IMR-90 (cell line): Measurements from ENCODE around the gene LBHD2. TPM values are rescaled to one million over a fixed set of nuclear protein-coding genes. Genes with fewer than 3 reads are reported as not detected.

Experiments
- ATAC-seq: fragments of 200-7000 bp; cut with Tn5 transposase; 2 replicates; pipeline ENCODE4 v1.9.1; 2020; ENCODE audit warnings: low read depth, mild to moderate bottlenecking, moderate library complexity
- BruUV-seq: library from RNA; stranded (reverse); fragments of 400-500 nt; replicated peaks from 2 replicates; lab custom pipeline; 2021; lab: Mats Ljungman, UMichigan
- CTCF ChIA-PET: fragments of 300-600 bp; formaldehyde crosslinking; extraction: SDS; loops from one replicate; lab custom pipeline; 2021; ENCODE audit warnings: antibody characterized with exemption; lab: Yijun Ruan, JAX
- POLR2A ChIA-PET: fragments of 300-600 bp; sonication (Branson Sonifier 250); formaldehyde crosslinking; loops from one replicate; lab custom pipeline; 2022; ENCODE audit warnings: antibody characterized with exemption; ENCODE audit not compliant: unreplicated experiment; lab: Charles Lee
- DNase-seq: peaks from one replicate; pipeline ENCODE4 v3.0.0; 2013
- H2AFZ ChIP-seq: replicated peaks from 2 replicates; pipeline ENCODE3; 2013; ENCODE audit warnings: low read length, mild to moderate bottlenecking; ENCODE audit not compliant: poor library complexity
- H2AK5ac ChIP-seq: 2 replicates; pipeline ENCODE4 v1.6.1; 2013; ENCODE audit warnings: low read depth, low read length, inconsistent platforms
- H2AK9ac ChIP-seq: replicated peaks from 2 replicates; pipeline ENCODE3; 2013; ENCODE audit warnings: mild to moderate bottlenecking, low read depth, low read length, moderate library complexity; ENCODE audit not compliant: poor library complexity
- H2BK120ac ChIP-seq: 2 replicates; pipeline ENCODE4 v1.6.1; 2013; ENCODE audit warnings: low read depth, low read length, inconsistent platforms
- H2BK15ac ChIP-seq: 3 replicates; pipeline ENCODE4 v1.6.1; 2013; ENCODE audit warnings: low read depth, low read length, inconsistent platforms
- H2BK20ac ChIP-seq: 2 replicates; pipeline ENCODE4 v1.6.1; 2013; ENCODE audit warnings: low read depth, mild to moderate bottlenecking, inconsistent platforms, low read length, moderate library complexity
- H2BK5ac ChIP-seq: 2 replicates; pipeline ENCODE4 v1.6.1; 2013; ENCODE audit warnings: mild to moderate bottlenecking, low read depth, low read length, inconsistent platforms; ENCODE audit not compliant: poor library complexity, severe bottlenecking
- H3K14ac ChIP-seq: replicated peaks from 2 replicates; pipeline ENCODE4 v1.6.1; 2013; ENCODE audit warnings: low read depth, low read length, inconsistent platforms
- H3K18ac ChIP-seq: 2 replicates; pipeline ENCODE4 v1.6.1; 2013; ENCODE audit warnings: low read depth, low read length, control low read depth
- H3K23ac ChIP-seq: 2 replicates; pipeline ENCODE4 v1.6.1; 2013; ENCODE audit warnings: low read depth, low read length, inconsistent platforms
- H3K27ac ChIP-seq: 2 replicates; pipeline ENCODE4 v1.5.1; 2013; ENCODE audit warnings: mild to moderate bottlenecking, control low read depth, low read length; ENCODE audit not compliant: insufficient read depth
- H3K27me3 ChIP-seq: 2 replicates; pipeline ENCODE4 v1.6.1; 2013; ENCODE audit warnings: low read length; ENCODE audit not compliant: control insufficient read depth, insufficient read depth
- H3K36me3 ChIP-seq: 2 replicates; pipeline ENCODE4 v1.6.1; 2013; ENCODE audit warnings: low read length, mixed read lengths; ENCODE audit not compliant: control insufficient read depth, insufficient read depth
- H3K4ac ChIP-seq: 2 replicates; pipeline ENCODE4 v1.6.1; 2013; ENCODE audit warnings: low read depth, low read length, inconsistent platforms
- H3K4me1 ChIP-seq: 2 replicates; pipeline ENCODE4 v1.6.1; 2013; ENCODE audit warnings: low read length, mixed read lengths; ENCODE audit not compliant: control insufficient read depth, insufficient read depth
- H3K4me2 ChIP-seq: 2 replicates; pipeline ENCODE4 v1.6.1; 2013; ENCODE audit warnings: low read depth, mild to moderate bottlenecking, control low read depth, low read length, moderate library complexity
- H3K4me3 ChIP-seq: 2 replicates; pipeline ENCODE4 v1.5.1; 2013; ENCODE audit warnings: low read depth, mild to moderate bottlenecking, control low read depth, low read length, moderate library complexity; ENCODE audit not compliant: insufficient read depth
- H3K56ac ChIP-seq: 2 replicates; pipeline ENCODE4 v1.6.1; 2013; ENCODE audit warnings: low read length, inconsistent platforms; ENCODE audit not compliant: insufficient read depth; ENCODE audit errors: extremely low read depth
- H3K79me1 ChIP-seq, 2 experiments: 2 replicates each; pipeline ENCODE4 v1.6.1; 2013; ENCODE audit warnings: low read length in 2 of 2, inconsistent platforms in 1 of 2, low read depth in 1 of 2
- H3K9ac ChIP-seq: 2 replicates; pipeline ENCODE4 v1.6.1; 2013; ENCODE audit warnings: low read depth, low read length, control low read depth
- H3K9me1 ChIP-seq: 2 replicates; pipeline ENCODE4 v1.6.1; 2013; ENCODE audit warnings: low read length, inconsistent platforms; ENCODE audit not compliant: insufficient read depth
- H3K9me3 ChIP-seq: 2 replicates; pipeline ENCODE4 v1.6.1; 2013; ENCODE audit warnings: low read length; ENCODE audit not compliant: control insufficient read depth, insufficient read depth
- H4K20me1 ChIP-seq: 2 replicates; pipeline ENCODE4 v1.6.1; 2013; ENCODE audit warnings: low read length, inconsistent platforms; ENCODE audit not compliant: insufficient read depth
- H4K5ac ChIP-seq: 2 replicates; pipeline ENCODE4 v1.6.1; 2013; ENCODE audit warnings: mild to moderate bottlenecking, low read depth, low read length, control low read depth
- H4K8ac ChIP-seq, 2 experiments: 2 replicates each; pipeline ENCODE4 v1.6.1; 2013; ENCODE audit warnings: low read depth in 2 of 2, low read length in 2 of 2, control low read depth in 1 of 2, inconsistent platforms in 1 of 2
- H4K91ac ChIP-seq: 2 replicates; pipeline ENCODE4 v1.6.1; 2013; ENCODE audit warnings: low read depth, low read length, inconsistent platforms; ENCODE audit not compliant: insufficient read depth
- BHLHE40 ChIP-seq: fragments of 150-350 bp; IDR thresholded peaks from 2 replicates; pipeline ENCODE4 v1.6.1; 2016; ENCODE audit warnings: mild to moderate bottlenecking, low read depth, low read length
- CEBPB ChIP-seq: IDR thresholded peaks from 2 replicates; pipeline ENCODE4 v1.6.1; 2012; ENCODE audit warnings: low read depth, low read length, improper control_type of control experiment
- CTCF ChIP-seq: conservative IDR thresholded peaks from 2 replicates; pipeline ENCODE4 v1.5.1; 2012; ENCODE audit warnings: mild to moderate bottlenecking, low read depth, low read length, improper control_type of control experiment
- MAFK ChIP-seq: IDR thresholded peaks from 2 replicates; pipeline ENCODE4 v1.6.1; 2012; ENCODE audit warnings: low read depth, low read length, improper control_type of control experiment
- NFE2L2 ChIP-seq: fragments of 150-350 bp; IDR thresholded peaks from 2 replicates; pipeline ENCODE4 v1.6.1; 2016; ENCODE audit warnings: low read depth, mild to moderate bottlenecking, low read length
- POLR2A ChIP-seq: IDR thresholded peaks from 2 replicates; pipeline ENCODE4 v1.6.1; 2012; ENCODE audit warnings: mild to moderate bottlenecking, low read depth, low read length
- RCOR1 ChIP-seq: IDR thresholded peaks from 2 replicates; pipeline ENCODE4 v1.6.1; 2012; ENCODE audit warnings: mild to moderate bottlenecking, low read length, improper control_type of control experiment; ENCODE audit not compliant: insufficient replicate concordance
- RFX5 ChIP-seq: IDR thresholded peaks from 2 replicates; pipeline ENCODE4 v1.8.0; 2012; ENCODE audit warnings: low read depth, mild to moderate bottlenecking, low read length, moderate library complexity
- SMC3 ChIP-seq: fragments of 150-350 bp; IDR thresholded peaks from 2 replicates; pipeline ENCODE4 v1.6.1; 2016; ENCODE audit warnings: low read depth, mild to moderate bottlenecking, antibody characterized with exemption, low read length, moderate library complexity
- WGBS, 2 experiments: methylation state at CpG; one replicate each; pipeline versions ENCODE4 v1.1.5 to v1.1.7; 2013; ENCODE audit warnings: missing lambda C conversion rate in 2 of 2; ENCODE audit not compliant: insufficient read length in 1 of 2; ENCODE audit errors: extremely low coverage in 2 of 2; 5-methylcytosine and 5-hydroxymethylcytosine counted together
- dilution Hi-C: fragments of 300-500 bp; cut with HindIII; formaldehyde crosslinking; loops from one replicate; pipeline ENCODE4 v1.14.3; 2018; ENCODE audit warnings: low sequenced_read_pairs; ENCODE audit not compliant: unreplicated experiment
- in situ Hi-C: fragments of 300-500 bp; cut with MboI; formaldehyde crosslinking; loops from 3 replicates; pipeline ENCODE4 v1.14.3; 2019; ENCODE audit warnings: low sequenced_read_pairs, inconsistent platforms, mixed read lengths
- intact Hi-C: fragments of 100-400 bp; cut with micrococcal nuclease; formaldehyde crosslinking; loops from 2 replicates; pipeline ENCODE4 v1.10.0; 2022
- polyA plus RNA-seq, 3 experiments: library from polyadenylated mRNA; depleted of rRNA; stranded (reverse); fragments of >200 nt; gene quantifications; 2 replicates each; pipeline ENCODE4 v1.2.3, GENCODE V29; 2012; ENCODE audit warnings: low replicate concordance in 1 of 3
- total RNA-seq: library from RNA; depleted of rRNA; stranded (reverse); fragments of >200 nt; gene quantifications from 2 replicates; pipeline ENCODE4 v1.2.3, GENCODE V29; 2012

LBHD2 gene
- total and polyA plus RNA-seq, 2 of the 4 experiments (the other 2 are of a cell fraction), result not detected

- H3K27ac ChIP-seq, result no peak overlapping the region
- 93% methylated on average over 6 of the region's 11 CpGs; no CpG with 5 or more reads in 1 of the 2 experiments for WGBS, 2 experiments
- BruUV-seq, result no TSS peak
- H2BK120ac ChIP-seq, result no peak overlapping the region
- intact Hi-C loops, result no loop called here
- in situ Hi-C loops, result no loop called here
- H3K9me3 ChIP-seq, result no peaks in the 10 kb centered on the region
- ChIA-PET POLR2A (no interaction called here), CTCF (interaction anchor here (1.5 kb wide), 1 partner anchor 88 kb away, joined by 3 read pairs; no protein-coding TSS in a partner anchor)
- H3K4me3 ChIP-seq, result no peak overlapping the region
- no peak overlapping the region for H4K8ac ChIP-seq
- H2AFZ ChIP-seq, result no peak overlapping the region
- no peak overlapping the region for H2BK20ac ChIP-seq
- H2BK15ac ChIP-seq, result no peak overlapping the region
- H3K14ac ChIP-seq, result no peak overlapping the region
- DNase-seq (no peak), ATAC-seq (no peak)
- dilution Hi-C loops, result no loop called here
- no peak overlapping the region for H4K91ac ChIP-seq
- H3K9me1 ChIP-seq, result no peaks in the 10 kb centered on the region
- H2BK5ac ChIP-seq, result no peak overlapping the region
- H3K56ac ChIP-seq, result no peak overlapping the region
- H4K5ac ChIP-seq, result no peak overlapping the region
- peaks cover 3% of the 10 kb centered on the region; the same call in 1 of the 2 replicates for H3K4me1 ChIP-seq
- H3K18ac ChIP-seq, result no peak overlapping the region
- H4K20me1 ChIP-seq, result no peaks in the 10 kb centered on the region; the same call in 1 of the 2 replicates
- no peaks in the 10 kb centered on the region for H3K79me1 ChIP-seq
- no peak overlapping the region for H3K4me2 ChIP-seq
- peak overlapping the region; percentile 65 for H2AK9ac ChIP-seq
- H2AK5ac ChIP-seq, result no peak overlapping the region
- no peak overlapping the region for H3K23ac ChIP-seq
- peaks cover 61% of the 10 kb centered on the region for H3K27me3 ChIP-seq
- H3K4ac ChIP-seq, result no peak overlapping the region
- H3K36me3 ChIP-seq, result no peaks in the 10 kb centered on the region
- TF ChIP-seq POLR2A (no peak), BHLHE40 (no peak), RFX5 (no peak), MAFK (no peak), CEBPB (no peak), RCOR1 (no peak), SMC3 (no peak), CTCF (no peak), NFE2L2 (no peak)
- H3K9ac ChIP-seq, result no peak overlapping the region
Measured at GRCh38 chr14:103101257-103101962, 17.4 kb downstream of the LBHD2 start.
